Memory B cell (primary cell): Measurements from ENCODE around the gene RPP30.
"Not testable (repeated sequence)": the region's sequence is repeated elsewhere in the genome, so short reads cannot be mapped to it uniquely, and the experiment has no call there.

Source experiments
- ATAC-seq: fragments of 150-1000 bp; cut with Tn5 transposase; 2 replicates; pipeline ENCODE4 v1.10.0; 2021; ENCODE audit warnings: low read depth, mild to moderate bottlenecking, moderate library complexity
- DNase-seq, 2 donors: peaks; one replicate each; pipeline ENCODE4 v3.0.0; 2022; ENCODE audit warnings: low spot score in 2 of 2
- H3K27ac Mint-ChIP-seq: one replicate; pipeline ENCODE4 v1.8.0; 2022; ENCODE audit warnings: mild to moderate bottlenecking, moderate library complexity, mixed read lengths
- H3K27me3 Mint-ChIP-seq: one replicate; pipeline ENCODE4 v1.8.0; 2022; ENCODE audit warnings: mixed read lengths
- H3K36me3 Mint-ChIP-seq: one replicate; pipeline ENCODE4 v1.8.0; 2022; ENCODE audit warnings: mild to moderate bottlenecking, mixed read lengths
- H3K4me1 Mint-ChIP-seq: one replicate; pipeline ENCODE4 v1.8.0; 2022; ENCODE audit warnings: mixed read lengths
- H3K4me3 Mint-ChIP-seq: one replicate; pipeline ENCODE4 v1.8.0; 2022; ENCODE audit warnings: mild to moderate bottlenecking, moderate library complexity, mixed read lengths
- H3K9me3 Mint-ChIP-seq: one replicate; pipeline ENCODE4 v1.8.0; 2022; ENCODE audit warnings: mixed read lengths

RPP30 gene

DNA sequence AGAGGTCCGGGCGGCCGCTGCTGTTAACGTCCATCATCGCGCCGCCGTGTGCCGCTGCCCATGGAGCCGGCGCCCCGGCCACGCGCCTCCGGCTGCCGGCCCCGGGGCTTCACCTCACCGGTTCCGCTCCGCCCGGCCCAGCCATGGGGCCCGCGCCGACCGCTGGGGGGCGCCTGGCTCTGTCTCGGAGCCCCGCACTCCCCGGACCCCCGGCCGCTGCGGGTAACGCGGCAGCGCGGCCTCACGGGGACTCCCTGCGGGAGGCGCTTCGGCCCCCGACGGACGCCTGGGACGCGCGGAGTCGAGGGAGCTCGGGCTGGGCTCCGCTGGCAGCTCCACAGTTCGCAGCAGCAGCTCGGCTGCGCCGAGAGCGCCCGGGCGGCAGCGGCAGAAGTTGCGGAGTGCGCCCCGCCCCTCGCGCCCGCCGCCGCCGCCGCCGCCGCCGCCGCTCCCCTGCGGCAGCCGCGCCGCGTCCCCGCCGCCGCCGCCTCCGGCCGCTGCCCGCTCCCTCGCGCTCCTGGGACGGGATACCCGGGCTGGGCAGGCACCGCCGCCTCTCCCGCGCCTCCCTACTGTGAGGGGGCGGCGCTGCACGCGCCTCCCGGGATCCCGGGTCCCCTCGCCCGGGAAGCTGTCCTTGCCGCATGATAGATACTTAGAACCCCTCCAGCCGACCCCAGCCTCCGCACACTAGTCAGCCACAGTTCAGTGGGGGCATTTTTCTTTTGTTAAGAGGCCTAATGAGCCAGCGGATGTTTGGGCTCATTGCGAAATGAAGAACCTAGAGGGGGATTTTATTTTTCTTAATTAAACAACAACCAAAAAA is 13.9 kb upstream of the RPP30 start, which contains the start of gene HTR7:
Gene HTR7 (minus strand): TSS at position 405 of the 826 bp plus-strand sequence. CDS start 368 bp downstream, at position 37.
- Mint-ChIP-seq H3K4me3 (peak within 1 kb of the TSS; percentile 95), H3K36me3 (no peaks in the 10 kb centered on the region), H3K27me3 (peaks cover 8% of the 10 kb centered on the region), H3K27ac (peak within 1 kb of the TSS; percentile 70), H3K4me1 (peaks cover 5% of the 10 kb centered on the region), H3K9me3 (no peaks in the 10 kb centered on the region)
- ATAC-seq: peak; percentile 85
- peak; percentile 75 to 85 for DNase-seq

DNA sequence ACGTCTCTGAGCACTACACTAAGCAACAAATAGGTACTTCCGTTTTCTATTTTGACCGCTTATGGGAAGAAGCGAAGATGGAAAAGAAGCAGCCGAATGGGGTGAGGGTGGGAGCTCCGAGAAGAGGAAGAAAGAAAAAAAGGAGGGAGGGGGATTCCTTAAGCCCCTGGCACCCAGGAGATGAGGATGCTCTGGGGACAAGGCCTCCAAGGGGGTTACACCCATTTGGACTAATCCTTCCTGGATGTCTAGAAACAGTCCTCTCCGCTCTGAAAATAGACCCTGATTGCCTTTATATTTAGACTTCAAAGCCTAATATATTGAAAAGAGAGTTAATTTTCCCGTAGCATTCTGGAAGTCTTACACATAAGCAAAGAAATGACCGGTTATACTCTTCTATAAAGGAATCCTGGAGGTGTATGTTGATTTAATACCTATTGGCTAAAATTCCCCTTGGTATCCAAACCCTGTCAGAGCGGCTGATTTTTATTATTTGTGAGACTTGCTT is 13.3 kb upstream of the RPP30 start:
- DNase-seq: no peak
- ATAC-seq: no peak
- peak overlapping the region; percentile 95 for H3K4me3 Mint-ChIP-seq
- peaks cover 12% of the 10 kb centered on the region for H3K27me3 Mint-ChIP-seq
- H3K4me1 Mint-ChIP-seq: peaks cover 5% of the 10 kb centered on the region
- peak overlapping the region; percentile 70 for H3K27ac Mint-ChIP-seq
- H3K9me3 Mint-ChIP-seq: no peaks in the 10 kb centered on the region
- H3K36me3 Mint-ChIP-seq: no peaks in the 10 kb centered on the region

DNA sequence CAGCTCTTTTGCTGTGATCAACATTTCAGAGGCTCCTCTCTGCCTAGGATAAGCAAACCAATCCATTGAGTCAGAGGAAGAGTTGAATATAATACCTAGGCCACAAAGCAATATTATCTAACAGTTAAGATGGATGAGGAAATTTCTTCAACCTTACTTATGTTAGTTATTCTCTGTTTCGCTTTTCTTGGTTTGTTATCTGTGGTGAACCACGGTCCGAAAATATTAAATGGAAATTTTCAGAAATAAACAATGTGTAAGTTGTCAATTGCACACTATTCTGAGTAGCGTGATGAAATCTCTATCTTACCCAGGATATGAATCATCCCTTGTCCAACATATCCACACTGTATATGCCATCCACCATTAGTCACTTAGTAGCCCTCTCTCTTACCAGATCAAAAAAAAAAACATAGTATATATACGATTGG is 12.4 kb upstream of the RPP30 start:
- Mint-ChIP-seq H3K4me3 (no peak overlapping the region), H3K4me1 (peaks cover 5% of the 10 kb centered on the region), H3K27me3 (peaks cover 8% of the 10 kb centered on the region), H3K36me3 (no peaks in the 10 kb centered on the region), H3K27ac (no peak overlapping the region), H3K9me3 (no peaks in the 10 kb centered on the region)
- ATAC-seq (no peak), DNase-seq (no peak)

DNA sequence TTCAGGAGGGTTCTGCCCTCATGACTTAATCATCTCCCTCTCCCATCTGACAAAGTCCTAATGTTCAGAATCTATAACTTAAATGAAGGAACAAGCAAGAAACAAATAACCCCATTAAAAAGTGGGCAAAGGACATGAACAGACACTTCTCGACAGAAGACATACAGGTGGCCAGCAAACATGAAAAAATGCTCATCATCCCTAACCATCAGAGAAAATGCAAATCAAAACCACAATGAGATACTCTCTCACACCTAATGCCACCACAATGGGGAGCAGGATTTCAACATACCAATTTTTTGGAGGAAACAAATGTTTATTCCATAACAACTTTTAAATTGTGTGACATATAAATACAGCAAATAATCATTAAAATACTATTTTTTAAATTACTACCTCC is 11.0 kb upstream of the RPP30 start:
- no peak overlapping the region for H3K4me3 Mint-ChIP-seq

DNA sequence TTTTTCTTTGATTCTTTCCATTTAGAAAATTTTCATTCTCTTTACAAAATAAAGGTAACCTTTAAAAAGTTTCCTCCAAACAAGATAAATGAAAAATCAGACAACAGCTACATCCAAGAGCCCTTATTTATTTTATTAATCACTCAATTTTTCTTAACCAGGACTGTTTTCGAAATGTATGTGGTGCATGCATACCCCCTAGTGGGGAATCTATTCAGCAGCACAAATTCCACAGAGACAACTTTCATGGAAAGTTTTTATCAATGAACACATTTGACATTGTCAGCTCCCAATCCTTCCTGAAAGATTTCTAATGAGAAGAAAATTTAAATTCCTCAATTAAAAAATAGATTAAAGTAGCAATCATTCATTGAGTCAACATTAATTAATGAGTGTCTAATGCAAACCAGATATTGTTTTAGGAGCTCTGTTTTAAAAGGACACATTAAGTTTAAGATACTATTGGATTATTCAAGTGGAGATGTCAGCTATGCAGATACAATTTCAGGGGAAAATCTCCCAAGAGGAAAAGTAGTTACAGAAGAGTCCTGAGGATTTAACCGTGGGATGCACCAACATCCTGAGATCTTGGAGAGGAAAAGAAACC is 8.8 kb upstream of the RPP30 start:
- ATAC-seq (no peak), DNase-seq (peak in 1 of 2 donors; percentile 15)
- no peaks in the 10 kb centered on the region for H3K9me3 Mint-ChIP-seq
- H3K36me3 Mint-ChIP-seq: no peaks in the 10 kb centered on the region
- peaks cover 11% of the 10 kb centered on the region for H3K27me3 Mint-ChIP-seq
- H3K4me1 Mint-ChIP-seq: peaks cover 3% of the 10 kb centered on the region
- no peak overlapping the region for H3K4me3 Mint-ChIP-seq
- no peak overlapping the region for H3K27ac Mint-ChIP-seq

More for the DNA sequence above, 11.0 kb upstream of the RPP30 start:
- no peak for DNase-seq
- no peaks in the 10 kb centered on the region for H3K36me3 Mint-ChIP-seq
- ATAC-seq: no peak
- H3K27me3 Mint-ChIP-seq: peaks cover 8% of the 10 kb centered on the region
- H3K4me1 Mint-ChIP-seq: peaks cover 5% of the 10 kb centered on the region
- no peak overlapping the region for H3K27ac Mint-ChIP-seq
- H3K9me3 Mint-ChIP-seq: no peaks in the 10 kb centered on the region

DNA sequence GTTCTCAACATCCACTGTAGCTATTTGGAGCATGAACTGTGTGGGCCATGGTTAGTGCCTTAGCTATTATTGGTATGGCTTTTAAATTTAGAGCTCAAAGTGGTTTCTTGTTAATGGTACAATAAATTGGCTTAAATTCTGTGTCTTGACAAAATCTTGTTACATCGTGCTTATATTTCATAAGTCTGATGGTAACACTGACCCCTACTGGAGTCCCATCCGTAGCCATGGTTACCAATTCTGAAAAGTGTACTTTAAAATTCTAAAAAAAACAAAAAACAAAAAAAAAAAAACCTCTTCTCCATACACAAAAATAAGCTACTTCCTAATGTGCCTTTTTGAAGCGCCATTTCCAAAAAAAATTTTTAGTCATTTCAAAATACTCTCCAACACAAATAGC is 6.4 kb upstream of the RPP30 start:
- H3K4me1 Mint-ChIP-seq: no peaks in the 10 kb centered on the region
- H3K36me3 Mint-ChIP-seq: peaks cover 3% of the 10 kb centered on the region
- peaks cover 21% of the 10 kb centered on the region for H3K27me3 Mint-ChIP-seq
- no peak overlapping the region for H3K27ac Mint-ChIP-seq
- DNase-seq (no peak), ATAC-seq (peak; percentile 41)
- H3K4me3 Mint-ChIP-seq: no peak overlapping the region
- H3K9me3 Mint-ChIP-seq: peaks cover 6% of the 10 kb centered on the region

DNA sequence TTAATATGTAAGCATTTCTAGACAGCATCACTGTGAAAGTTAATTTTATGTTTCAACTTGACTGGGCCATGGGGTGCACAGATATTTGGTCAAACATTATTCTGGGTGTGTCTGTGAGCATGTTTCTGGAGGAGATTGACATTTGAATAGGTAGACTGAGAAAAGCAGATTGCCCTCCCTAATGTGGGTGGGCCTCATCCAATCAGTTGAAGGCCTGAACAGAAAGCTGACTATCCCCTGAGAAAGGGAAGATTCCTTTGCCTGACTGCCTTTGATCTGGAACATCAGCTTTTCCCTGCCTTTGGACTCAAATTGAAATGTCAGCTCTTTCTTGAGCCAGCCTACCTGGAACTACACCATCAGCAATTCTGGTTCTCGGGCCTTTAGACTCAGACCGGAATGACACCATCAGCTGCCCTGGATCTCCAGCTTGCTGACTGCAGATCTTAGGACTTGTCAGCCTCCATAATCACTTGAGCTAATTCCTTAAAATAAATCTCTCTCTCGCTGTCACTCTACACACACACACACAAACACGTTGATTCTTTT is 5.7 kb upstream of the RPP30 start:
- H3K9me3 Mint-ChIP-seq: peaks cover 6% of the 10 kb centered on the region
- H3K27ac Mint-ChIP-seq: no peak overlapping the region
- no peak for DNase-seq
- no peaks in the 10 kb centered on the region for H3K4me1 Mint-ChIP-seq
- peaks cover 3% of the 10 kb centered on the region for H3K36me3 Mint-ChIP-seq
- ATAC-seq: no peak
- H3K4me3 Mint-ChIP-seq: no peak overlapping the region
- peaks cover 21% of the 10 kb centered on the region for H3K27me3 Mint-ChIP-seq

DNA sequence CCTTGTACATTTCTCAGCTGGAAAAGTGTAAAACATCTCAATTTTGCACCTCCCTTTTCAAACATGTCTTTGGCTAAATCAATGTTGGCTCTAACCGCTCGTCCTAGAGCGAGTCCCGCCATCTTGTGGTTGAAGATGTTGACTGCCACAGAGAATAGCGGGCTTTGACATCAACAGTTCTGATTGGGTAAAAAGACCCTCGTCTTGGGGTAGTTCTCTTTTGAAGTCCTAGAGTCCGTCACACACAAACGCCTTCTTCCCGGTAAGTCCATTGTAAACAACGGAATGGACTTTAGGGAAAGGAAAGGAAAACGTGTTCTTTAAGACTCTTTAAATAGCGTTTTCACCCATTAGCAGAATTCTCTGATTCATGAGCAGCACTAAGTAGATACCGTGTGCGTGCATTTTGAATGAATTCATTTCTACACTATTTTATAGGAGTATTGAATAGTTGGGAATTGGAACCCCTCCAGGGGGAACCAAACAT is 452 bp upstream of the RPP30 start:
- H3K9me3 Mint-ChIP-seq: peaks cover 6% of the 10 kb centered on the region
- peak overlapping the region; percentile 89 for H3K27ac Mint-ChIP-seq
- H3K4me1 Mint-ChIP-seq: peaks cover 14% of the 10 kb centered on the region
- H3K36me3 Mint-ChIP-seq: peaks cover 9% of the 10 kb centered on the region
- peak; percentile 19 to 29 for DNase-seq
- H3K27me3 Mint-ChIP-seq: peaks cover 13% of the 10 kb centered on the region
- peak overlapping the region; percentile 96 for H3K4me3 Mint-ChIP-seq
- peak; percentile 64 for ATAC-seq

DNA sequence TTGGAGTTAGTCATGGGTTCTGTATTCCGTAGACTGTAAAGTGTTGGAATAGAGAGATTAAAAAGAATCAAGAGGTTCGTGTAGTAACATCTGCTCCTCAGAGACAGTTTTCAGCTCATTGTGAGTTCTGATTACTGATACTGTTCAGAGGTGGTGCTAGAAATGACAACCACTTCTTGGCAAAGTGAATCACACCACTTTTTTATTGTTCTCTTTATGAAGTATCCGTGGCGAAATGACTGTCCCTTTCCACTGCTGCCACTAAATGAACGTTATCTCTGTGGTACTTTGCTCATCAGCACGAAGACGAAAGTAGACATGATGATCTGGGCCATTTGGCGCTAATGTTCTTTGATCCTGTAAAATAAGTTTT is 860 bp downstream of the RPP30 start:
- peak overlapping the region; percentile 96 for H3K4me3 Mint-ChIP-seq
- H3K27ac Mint-ChIP-seq: peak overlapping the region; percentile 89
- peaks cover 14% of the 10 kb centered on the region for H3K4me1 Mint-ChIP-seq
- ATAC-seq (no peak), DNase-seq (no peak)
- peaks cover 6% of the 10 kb centered on the region for H3K9me3 Mint-ChIP-seq
- H3K27me3 Mint-ChIP-seq: peaks cover 10% of the 10 kb centered on the region
- peaks cover 18% of the 10 kb centered on the region for H3K36me3 Mint-ChIP-seq

DNA sequence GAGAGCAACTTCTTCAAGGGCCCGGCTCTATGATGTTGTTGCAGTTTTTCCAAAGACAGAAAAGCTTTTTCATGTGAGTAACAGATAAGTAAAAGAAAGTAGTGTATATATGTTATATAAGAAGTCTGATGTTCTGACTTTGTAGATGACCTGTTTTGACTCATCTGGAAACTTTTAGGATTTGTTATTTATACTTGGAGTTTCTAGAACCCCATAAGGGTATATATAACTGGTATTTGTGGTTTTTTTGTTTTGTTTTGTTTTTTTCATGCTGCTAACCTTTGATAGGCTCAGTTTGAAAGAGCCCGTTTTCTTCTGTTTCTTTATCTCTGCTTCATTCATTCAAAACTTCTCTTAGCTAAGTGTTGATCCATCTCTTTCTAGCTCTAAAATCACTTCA is 7.3 kb downstream of the RPP30 start:
- Mint-ChIP-seq H3K4me1 (peaks cover 3% of the 10 kb centered on the region), H3K27ac (no peak overlapping the region), H3K27me3 (no peaks in the 10 kb centered on the region), H3K9me3 (no peaks in the 10 kb centered on the region), H3K4me3 (no peak overlapping the region), H3K36me3 (peaks cover 28% of the 10 kb centered on the region)
- DNase-seq: no peak
- no peak for ATAC-seq

DNA sequence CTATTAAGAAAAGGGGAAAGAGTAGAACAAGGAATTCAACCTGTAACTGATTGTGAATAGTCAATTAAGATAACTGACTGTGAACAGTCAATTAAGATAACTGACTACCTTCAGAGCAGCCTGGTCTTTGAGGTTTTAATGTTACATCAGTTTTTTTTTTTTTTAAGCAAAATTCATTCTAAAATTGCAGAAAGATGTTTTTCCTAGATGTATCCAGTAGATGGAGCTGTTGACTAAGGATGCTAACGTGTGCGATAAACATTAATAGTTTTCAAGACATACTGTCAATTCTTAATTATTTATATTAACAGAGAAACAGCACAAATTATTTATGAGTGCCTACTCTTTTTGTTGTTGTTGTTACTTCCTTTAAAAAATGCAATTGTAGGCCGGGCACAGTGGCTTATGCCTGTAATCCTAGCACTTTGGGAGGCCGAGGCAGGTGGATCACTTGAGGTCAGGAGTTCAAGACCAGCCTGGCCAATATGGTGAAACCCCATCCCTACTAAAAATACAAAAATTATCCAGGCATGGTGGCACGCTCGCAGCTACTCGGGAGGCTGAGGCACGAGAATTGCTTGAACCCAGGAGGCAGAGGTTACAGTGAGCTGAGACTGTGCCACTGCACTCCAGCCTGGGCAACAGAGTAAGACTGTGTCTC is 8.4 kb downstream of the RPP30 start:
- peaks cover 32% of the 10 kb centered on the region for H3K36me3 Mint-ChIP-seq
- not testable (repeated sequence) for H3K4me3 Mint-ChIP-seq, H3K4me1 Mint-ChIP-seq, H3K27me3 Mint-ChIP-seq, DNase-seq, H3K27ac Mint-ChIP-seq, H3K9me3 Mint-ChIP-seq
- ATAC-seq: peak; percentile 19

DNA sequence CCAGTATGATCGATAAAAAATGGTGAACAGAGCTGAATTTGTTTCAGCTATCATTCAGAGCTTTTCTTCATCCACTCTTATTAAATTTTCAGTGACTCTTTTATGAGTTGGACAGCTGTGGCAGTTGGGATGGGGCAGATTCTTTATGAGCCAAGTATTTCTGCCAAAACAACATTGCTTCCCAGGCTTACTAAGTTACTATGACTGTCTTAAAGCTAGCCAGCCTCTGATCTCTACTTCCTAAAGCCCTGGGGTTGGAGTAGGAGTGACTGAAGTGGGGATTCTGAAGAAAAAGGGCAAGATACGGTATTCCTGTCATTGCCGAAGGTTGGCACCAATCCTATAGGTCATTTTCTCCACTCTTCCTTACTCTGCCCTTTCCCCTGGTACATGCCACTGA is 12.7 kb downstream of the RPP30 start:
- no peak for DNase-seq

DNA sequence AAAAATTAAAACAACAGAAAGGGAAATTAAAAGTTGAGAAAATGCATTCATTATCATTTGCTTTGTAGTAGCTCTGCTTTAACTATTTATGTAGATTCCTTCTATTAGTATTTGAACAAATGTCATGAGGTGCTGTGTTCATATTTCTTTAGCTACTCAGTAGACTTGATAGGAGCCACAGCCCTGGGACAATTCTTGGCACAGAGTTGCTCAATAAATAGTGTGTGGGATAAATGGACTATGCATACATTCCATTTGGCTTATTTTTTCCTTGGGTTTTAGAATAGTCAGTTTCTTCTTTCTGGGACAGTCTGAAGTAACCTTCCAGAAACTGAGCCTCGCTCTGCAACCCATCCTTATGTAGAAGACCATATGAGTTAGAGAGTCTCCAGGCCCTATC is 13.4 kb downstream of the RPP30 start:
- Mint-ChIP-seq H3K9me3 (no peaks in the 10 kb centered on the region), H3K27me3 (no peaks in the 10 kb centered on the region), H3K36me3 (peaks cover 28% of the 10 kb centered on the region), H3K4me3 (no peak overlapping the region), H3K4me1 (no peaks in the 10 kb centered on the region), H3K27ac (no peak overlapping the region)
- ATAC-seq (no peak), DNase-seq (no peak)

More for the DNA sequence above, 12.7 kb downstream of the RPP30 start:
- ATAC-seq: no peak
- Mint-ChIP-seq H3K4me3 (no peak overlapping the region), H3K27ac (no peak overlapping the region), H3K36me3 (peaks cover 29% of the 10 kb centered on the region), H3K9me3 (no peaks in the 10 kb centered on the region), H3K27me3 (no peaks in the 10 kb centered on the region), H3K4me1 (no peaks in the 10 kb centered on the region)

DNA sequence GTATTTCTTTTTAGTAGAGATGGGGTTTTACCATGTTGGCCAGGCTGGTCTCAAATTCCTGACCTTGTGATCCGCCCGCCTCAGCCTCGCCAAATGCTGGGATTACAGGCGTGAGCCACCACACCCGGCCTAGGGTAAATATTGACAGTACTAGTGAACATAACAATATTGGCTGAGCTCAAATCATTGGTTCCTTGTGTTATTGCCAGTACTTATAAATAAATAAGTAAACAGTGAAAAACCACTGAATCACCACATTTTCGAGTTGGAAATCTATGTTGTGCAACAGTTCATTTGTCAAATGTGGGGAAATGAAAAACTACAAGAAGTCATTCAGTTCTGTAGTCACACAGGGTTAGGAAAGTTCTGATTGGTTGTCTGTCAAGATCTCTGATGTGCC is 15.8 kb downstream of the RPP30 start:
- H3K36me3 Mint-ChIP-seq: peaks cover 37% of the 10 kb centered on the region
- no peaks in the 10 kb centered on the region for H3K27me3 Mint-ChIP-seq
- ATAC-seq: no peak
- no peak for DNase-seq
- no peak overlapping the region for H3K27ac Mint-ChIP-seq
- H3K4me3 Mint-ChIP-seq: no peak overlapping the region
- peaks cover 2% of the 10 kb centered on the region for H3K4me1 Mint-ChIP-seq
- H3K9me3 Mint-ChIP-seq: no peaks in the 10 kb centered on the region
